ENCODE data around the gene MORN4.
A peak's percentile ranks its signal among the peaks of the same experiment; 100 is the strongest.
"Not testable (repeated sequence)": the region's sequence is repeated elsewhere in the genome, so short reads cannot be mapped to it uniquely, and the experiment has no call there.

Gene MORN4

GRCh38 chr10:97640868-97641811, 7.8 kb upstream of the MORN4 start:
- peak; percentile 68 for DNase-seq (ENCODE audit: low spot score)

DNA sequence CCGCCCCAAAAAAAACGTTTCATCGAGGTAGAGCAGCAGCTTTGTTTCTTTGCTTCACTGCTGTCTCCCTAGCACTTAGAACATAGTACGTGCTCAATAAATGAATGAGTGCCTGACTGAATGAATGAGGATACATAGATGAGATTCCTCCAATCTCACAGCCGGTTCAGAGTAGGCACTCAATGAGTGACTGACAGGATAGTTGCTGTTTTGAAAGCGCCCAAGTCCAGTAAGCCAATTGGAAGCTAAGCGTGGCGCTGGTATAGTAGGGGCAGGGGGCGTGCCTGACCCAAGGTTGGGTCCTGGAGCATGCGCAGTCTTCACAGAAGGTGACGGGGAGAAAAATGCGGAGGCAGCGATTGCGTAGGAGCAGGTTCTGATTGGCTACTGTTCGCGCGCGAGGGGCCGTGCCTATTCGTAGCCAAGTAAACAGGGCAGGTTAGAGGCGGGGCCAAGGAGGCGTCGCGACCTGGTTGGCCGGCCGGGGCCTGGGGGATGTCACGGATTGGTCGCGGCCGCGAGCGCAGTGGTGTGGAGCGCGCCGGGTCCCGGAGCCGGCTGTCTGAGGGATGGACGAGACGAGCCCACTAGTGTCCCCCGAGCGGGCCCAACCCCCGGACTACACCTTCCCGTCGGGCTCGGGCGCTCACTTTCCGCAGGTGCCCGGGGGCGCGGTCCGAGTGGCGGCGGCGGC, 7.0 kb upstream of the MORN4 start, which contains the start of gene PI4K2A:
Gene PI4K2A (plus strand): TSS at position 498 of the 694 bp plus-strand sequence. CDS start 72 bp downstream, at position 570.
- DNase-seq (ENCODE audit: low spot score) = peak; percentile 100

DNA sequence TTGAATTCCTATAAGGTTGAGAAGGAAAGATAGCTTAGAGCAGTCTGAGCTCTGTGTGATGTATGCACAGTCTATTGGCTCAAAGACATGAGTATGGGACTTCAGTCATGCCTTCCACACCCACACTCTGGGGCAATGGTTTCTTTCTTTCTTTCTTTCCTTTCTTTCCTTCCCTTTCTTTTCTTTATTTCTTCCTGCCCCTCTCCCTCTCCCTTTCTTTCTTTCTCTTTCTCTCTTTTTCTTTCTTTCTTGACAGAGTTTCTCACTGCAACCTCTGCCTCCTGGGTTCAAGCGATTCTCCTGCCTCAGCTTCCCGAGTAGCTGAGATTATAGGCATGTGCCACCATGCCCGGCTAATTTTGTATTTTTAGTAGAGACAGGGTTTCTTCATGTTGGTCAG, 5.8 kb upstream of the MORN4 start:
- DNase-seq (ENCODE audit: low spot score) = not testable (repeated sequence)

DNA sequence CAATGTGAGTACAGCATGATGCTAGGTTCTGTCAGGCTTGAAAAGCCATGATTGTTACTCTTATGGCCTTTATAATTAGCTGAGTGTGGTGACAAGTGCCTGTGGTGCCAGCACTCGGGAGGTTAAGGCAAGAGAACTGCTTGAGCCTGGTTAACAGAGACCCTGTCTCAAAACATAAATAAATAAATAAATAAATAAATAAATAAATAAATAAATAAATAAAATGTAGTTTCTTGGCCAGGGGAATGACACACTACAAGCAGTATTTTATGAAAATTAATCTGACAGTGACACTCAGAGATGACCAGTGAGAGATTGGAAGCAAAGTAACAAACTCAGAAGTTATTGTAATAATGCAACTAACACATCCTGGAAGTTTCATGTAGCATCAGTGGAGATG, 2.3 kb upstream of the MORN4 start:
- no peak for DNase-seq (ENCODE audit: low spot score)

DNA sequence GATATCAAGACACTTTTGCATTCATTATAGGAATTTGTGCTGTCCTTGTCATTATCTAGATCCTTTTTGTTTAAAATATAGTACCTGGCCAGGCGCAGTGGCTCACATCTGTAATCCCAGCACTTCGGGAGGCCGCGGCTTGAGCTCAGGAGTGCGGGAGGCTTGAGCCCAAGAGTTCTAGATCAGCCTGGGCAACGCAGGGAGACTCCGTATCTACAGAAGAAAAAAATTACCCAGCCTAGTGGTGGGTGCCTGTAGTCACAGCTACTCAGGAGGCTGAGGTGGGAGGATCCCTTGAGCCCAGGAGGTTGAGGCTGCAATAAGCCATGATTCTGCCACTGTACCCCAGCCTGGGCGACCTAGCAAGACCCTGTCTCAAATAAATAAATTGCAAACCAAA, 621 bp upstream of the MORN4 start:
- DNase-seq (ENCODE audit: low spot score) = peak; percentile 70

- no peak for DNase-seq (ENCODE audit: low spot score)
Measured at GRCh38 chr10:97631098-97631497, 2.2 kb downstream of the MORN4 start.

DNA sequence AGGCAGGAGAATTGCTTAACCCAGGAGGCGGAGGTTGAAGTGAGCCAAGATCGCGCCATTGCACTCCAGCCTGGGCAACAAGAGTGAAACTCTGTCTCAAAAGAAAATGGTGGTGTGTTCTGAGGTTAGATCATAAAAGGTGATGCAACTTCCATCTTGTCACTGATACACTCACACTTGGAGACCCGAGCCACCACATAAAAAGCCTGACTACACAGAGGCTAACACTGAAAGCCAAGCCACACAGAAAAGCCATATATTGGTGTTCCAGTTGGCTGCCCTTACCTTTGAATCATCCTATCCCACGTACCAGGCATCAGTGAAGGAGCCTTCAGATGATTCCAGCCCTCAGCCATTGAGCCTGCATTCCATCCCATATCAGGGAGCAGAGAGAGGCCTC, 4.0 kb downstream of the MORN4 start:
- no peak for DNase-seq (ENCODE audit: low spot score)

DNA sequence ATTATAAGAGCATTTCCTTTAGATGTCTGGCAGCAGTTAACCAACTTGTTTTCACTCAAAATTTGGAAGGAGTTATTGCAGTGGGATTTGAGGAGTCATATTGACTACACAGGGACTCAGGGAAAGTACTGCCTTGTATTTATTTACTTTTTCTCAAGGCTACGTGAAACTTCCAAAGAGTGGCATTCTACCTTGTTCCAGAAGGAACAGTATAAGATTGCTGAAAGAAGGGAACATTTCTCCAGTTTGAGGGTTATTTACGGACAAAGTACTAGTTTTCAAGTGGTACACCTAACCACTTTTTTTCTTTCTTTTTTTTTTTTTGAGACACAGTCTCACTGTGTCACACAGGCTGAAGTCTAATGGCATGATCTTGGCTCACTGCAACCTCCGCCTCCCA, 5.1 kb downstream of the MORN4 start:
- DNase-seq (ENCODE audit: low spot score) = no peak

- peak; percentile 75 for DNase-seq (ENCODE audit: low spot score)
Measured at GRCh38 chr10:97627731-97628130, 5.6 kb downstream of the MORN4 start.

- DNase-seq (ENCODE audit: low spot score) = no peak
Measured at GRCh38 chr10:97623277-97623676, 10.0 kb downstream of the MORN4 start.

DNA sequence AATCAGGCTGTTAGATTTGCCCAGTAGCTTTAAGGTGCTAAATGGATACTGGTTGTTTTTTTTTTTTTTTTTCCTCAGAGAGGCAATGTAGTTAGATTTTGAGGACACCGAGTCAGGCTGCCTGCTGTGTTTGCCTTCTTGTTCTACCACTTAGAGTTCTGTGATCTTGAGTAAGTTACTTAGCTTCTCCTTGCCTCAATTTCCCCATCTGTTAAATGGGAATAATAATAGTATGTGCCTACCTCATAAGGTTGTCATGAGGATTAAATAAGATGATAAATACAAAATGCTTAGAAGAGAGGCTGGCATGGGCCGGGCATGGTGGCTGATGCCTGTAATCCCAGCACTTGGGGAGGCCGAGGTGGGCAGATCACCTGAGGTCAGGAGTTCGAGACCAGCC, 14.6 kb downstream of the MORN4 start:
- DNase-seq (ENCODE audit: low spot score) = no peak

GRCh38 chr10:97618285-97618684, 15.0 kb downstream of the MORN4 start:
- no peak for DNase-seq (ENCODE audit: low spot score)

DNA sequence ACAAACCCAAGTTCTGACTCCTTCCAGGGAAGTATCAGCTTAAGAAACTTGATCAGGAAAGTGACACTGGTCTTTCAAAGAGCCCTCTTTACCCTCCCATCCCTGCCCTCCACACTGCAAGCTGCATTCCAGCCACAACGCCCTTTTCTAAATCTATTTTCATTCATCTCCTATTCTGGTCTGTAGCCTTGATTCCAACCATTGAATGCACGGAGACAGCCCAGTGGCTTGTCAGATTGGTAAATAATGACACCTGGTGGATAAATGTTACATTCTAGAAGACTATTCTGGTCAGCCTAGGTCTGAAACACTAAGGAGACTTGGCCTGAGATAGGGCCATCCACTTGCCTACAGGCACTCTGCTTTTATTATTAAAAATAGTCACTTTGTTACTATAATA, 20.9 kb downstream of the MORN4 start:
- peak; percentile 44 for DNase-seq (ENCODE audit: low spot score)

DNA sequence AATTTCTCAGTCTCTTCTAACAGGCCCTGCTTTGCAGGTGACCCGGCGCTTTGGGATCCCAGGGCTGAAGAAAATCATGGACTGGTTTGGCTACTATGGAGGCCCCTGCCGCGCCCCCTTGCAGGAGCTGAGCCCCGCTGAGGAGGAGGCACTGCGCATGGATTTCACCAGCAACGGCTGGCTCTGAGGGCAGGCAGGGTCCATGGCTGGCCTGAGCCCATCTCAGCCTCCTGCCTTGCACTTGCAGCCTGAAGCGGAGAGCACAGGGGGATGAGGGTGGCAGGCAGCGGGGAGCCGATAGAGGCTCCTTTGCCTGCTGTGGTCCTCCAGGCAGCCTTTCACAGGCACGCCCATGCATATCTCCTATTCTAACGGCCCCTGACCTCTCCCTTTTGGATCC, 21.8 kb downstream of the MORN4 start:
- DNase-seq (ENCODE audit: low spot score) = no peak

DNA sequence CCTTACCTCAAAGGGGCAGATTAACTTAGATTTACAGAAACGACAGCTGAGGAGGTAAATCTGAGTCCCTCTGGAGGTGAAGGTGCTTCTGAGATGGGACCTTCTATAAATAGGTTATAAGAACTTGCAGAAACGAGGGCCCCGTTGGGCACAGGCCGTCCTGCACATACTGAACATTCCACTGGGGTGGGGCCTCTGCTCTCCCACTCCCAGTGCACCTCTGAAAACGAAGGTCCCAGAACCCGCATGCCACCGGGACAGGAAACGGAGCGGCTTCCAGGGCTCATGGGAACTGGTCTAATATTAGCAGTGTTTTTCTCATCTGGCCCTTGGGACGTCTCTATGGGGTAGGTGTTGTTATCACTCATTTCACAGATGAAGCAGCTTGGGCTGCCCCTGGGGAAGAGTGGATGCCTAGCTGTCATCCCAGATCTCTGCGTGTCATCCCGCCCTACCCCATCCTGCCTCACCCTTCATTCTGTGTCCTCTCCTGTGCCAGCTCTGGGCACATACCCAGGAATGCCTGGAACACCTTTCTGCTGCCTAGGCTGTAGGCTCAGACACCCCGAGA, 24.2 kb downstream of the MORN4 start:
- no peak for DNase-seq (ENCODE audit: low spot score)

DNA sequence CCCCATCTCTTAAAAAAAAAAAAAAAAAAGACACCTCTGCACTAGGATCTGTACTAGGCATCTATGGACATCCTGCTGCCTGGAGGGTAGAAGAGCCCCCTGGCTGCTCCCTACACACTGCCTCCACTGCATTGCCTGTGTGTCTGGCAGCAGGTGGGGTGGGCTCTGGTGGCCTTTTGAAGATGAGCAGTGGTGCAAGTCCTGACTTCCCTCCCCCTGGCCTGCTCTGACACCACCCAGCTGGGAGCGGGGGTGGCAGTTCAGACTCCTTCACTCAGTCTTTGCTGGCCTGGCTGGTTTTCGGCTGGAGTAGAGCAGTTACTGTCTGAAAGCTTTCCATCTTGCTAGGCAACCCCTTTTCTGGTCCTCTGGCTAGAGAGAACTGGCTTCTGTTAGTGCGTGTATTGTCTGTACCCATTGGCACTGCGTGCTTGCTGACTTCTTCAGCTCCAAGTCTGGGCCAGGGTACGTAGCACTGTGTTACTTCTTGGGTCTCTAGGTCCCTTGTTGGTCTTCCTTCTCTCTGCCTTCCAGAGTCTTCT, 26.1 kb downstream of the MORN4 start:
- DNase-seq (ENCODE audit: low spot score) = no peak

- no peak for DNase-seq (ENCODE audit: low spot score)
Measured at GRCh38 chr10:97601268-97602215, 31.8 kb downstream of the MORN4 start.

DNA sequence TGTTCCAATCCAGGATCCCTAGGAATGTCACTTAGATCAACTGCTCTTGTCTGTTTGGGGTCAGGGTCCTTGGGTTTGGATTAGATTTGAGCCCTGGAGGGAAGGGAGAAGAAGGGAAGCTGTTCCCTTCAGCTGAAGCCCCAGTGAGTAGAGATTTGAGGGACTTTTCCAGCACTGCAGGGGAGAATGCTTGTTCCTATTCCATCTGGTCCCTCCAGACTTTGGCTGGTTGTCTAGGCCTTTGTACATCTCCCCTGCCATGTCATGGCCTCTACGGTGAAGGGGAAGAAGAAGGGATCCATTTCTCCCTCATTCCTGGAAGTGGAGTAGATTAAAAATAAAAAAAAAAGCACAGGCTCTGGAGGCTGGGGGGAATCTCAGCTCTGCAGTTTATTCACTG, 32.7 kb downstream of the MORN4 start:
- no peak for DNase-seq (ENCODE audit: low spot score)

GRCh38 chr10:97599272-97599619, 34.1 kb downstream of the MORN4 start:
- no peak for DNase-seq (ENCODE audit: low spot score)

GRCh38 chr10:97598407-97599271, 34.7 kb downstream of the MORN4 start:
- no peak for DNase-seq (ENCODE audit: low spot score)

- peak; percentile 23 for DNase-seq (ENCODE audit: low spot score)
Measured at GRCh38 chr10:97597778-97598177, 35.5 kb downstream of the MORN4 start.
